GM08714 (cell line): ENCODE measurements around the gene NDST1.

Experiments used
- H3K4me3 ChIP-seq: fragments of 200-500 bp; sonication (Bioruptor generic); 2 replicates; pipeline ENCODE4 v1.5.1; 2014; ENCODE audit warnings: mild to moderate bottlenecking, low read length, inconsistent platforms
- ZNF274 ChIP-seq: IDR thresholded peaks from 2 replicates; pipeline ENCODE4 v1.6.1; 2012; ENCODE audit warnings: mild to moderate bottlenecking, low read depth, low read length

The NDST1 gene

GRCh38 chr5:150497989-150498317 lies 10.0 kb upstream of the NDST1 start:
- H3K4me3 ChIP-seq: no peak overlapping the region
- no peak for TF ChIP-seq ZNF274

GRCh38 chr5:150498501-150498900 lies 9.4 kb upstream of the NDST1 start:
- TF ChIP-seq ZNF274: no peak

GRCh38 chr5:150498971-150499370 lies 9.0 kb upstream of the NDST1 start:
- no peak for TF ChIP-seq ZNF274
- no peak overlapping the region for H3K4me3 ChIP-seq

More at GRCh38 chr5:150498501-150498900, 9.4 kb upstream of the NDST1 start:
- H3K4me3 ChIP-seq: no peak overlapping the region

- no peak for TF ChIP-seq ZNF274
- no peak overlapping the region for H3K4me3 ChIP-seq
These were observed 8.4 kb upstream of the NDST1 start for GRCh38 chr5:150499437-150499956.

GRCh38 chr5:150500328-150500841 lies 7.5 kb upstream of the NDST1 start:
- no peak for TF ChIP-seq ZNF274
- no peak overlapping the region for H3K4me3 ChIP-seq

- no peak overlapping the region for H3K4me3 ChIP-seq
- no peak for TF ChIP-seq ZNF274
These were observed 7.0 kb upstream of the NDST1 start for GRCh38 chr5:150500905-150501304.

- no peak for TF ChIP-seq ZNF274
These were observed 5.8 kb upstream of the NDST1 start for GRCh38 chr5:150502106-150502505.

GRCh38 chr5:150502847-150503246 lies 5.1 kb upstream of the NDST1 start:
- no peak overlapping the region for H3K4me3 ChIP-seq
- TF ChIP-seq ZNF274: no peak

More at GRCh38 chr5:150502106-150502505, 5.8 kb upstream of the NDST1 start:
- H3K4me3 ChIP-seq: no peak overlapping the region

- TF ChIP-seq ZNF274: no peak
- no peak overlapping the region for H3K4me3 ChIP-seq
These were observed 4.5 kb upstream of the NDST1 start for GRCh38 chr5:150503386-150503785.

GRCh38 chr5:150503977-150504620 lies 3.8 kb upstream of the NDST1 start:
- no peak overlapping the region for H3K4me3 ChIP-seq
- no peak for TF ChIP-seq ZNF274

GRCh38 chr5:150505041-150505511 lies 2.9 kb upstream of the NDST1 start:
- no peak for TF ChIP-seq ZNF274

GRCh38 chr5:150505816-150506215 lies 2.1 kb upstream of the NDST1 start:
- no peak for TF ChIP-seq ZNF274
- no peak overlapping the region for H3K4me3 ChIP-seq

More at GRCh38 chr5:150505041-150505511, 2.9 kb upstream of the NDST1 start:
- H3K4me3 ChIP-seq: no peak overlapping the region

- no peak for TF ChIP-seq ZNF274
- H3K4me3 ChIP-seq: no peak overlapping the region
These were observed 1.1 kb upstream of the NDST1 start for GRCh38 chr5:150506571-150507473.

GRCh38 chr5:150508277-150508640 lies 328 bp downstream of the NDST1 start:
- H3K4me3 ChIP-seq: no peak overlapping the region

GRCh38 chr5:150508828-150509227 lies 897 bp downstream of the NDST1 start:
- TF ChIP-seq ZNF274: no peak
- H3K4me3 ChIP-seq: no peak overlapping the region

More at GRCh38 chr5:150508277-150508640, 328 bp downstream of the NDST1 start:
- TF ChIP-seq ZNF274: no peak
